Measurements from ENCODE around the gene NEGR1. TPM values are rescaled to one million over a fixed set of nuclear protein-coding genes. Genes with fewer than 3 reads are reported as not detected.

NEGR1 gene
- total RNA-seq, 4 donors from 2014 or later = 4.1 to 12.4 (median 10.2) TPM

- no peak for DNase-seq
- Histone ChIP-seq H3K27me3 (no peaks in the 10 kb centered on the region), H3K4me1 (no peaks in the 10 kb centered on the region), H3K36me3 (no peaks in the 10 kb centered on the region), H3K27ac (no peak overlapping the region), H3K9me3 (no peaks in the 10 kb centered on the region), H3K4me3 (replicated peaks in 1 of 3) (no peak overlapping the region)
- no peak for TF ChIP-seq POLR2A (IDR thresholded peaks at IDR 0.05)
- TF ChIP-seq, protein P1, sequence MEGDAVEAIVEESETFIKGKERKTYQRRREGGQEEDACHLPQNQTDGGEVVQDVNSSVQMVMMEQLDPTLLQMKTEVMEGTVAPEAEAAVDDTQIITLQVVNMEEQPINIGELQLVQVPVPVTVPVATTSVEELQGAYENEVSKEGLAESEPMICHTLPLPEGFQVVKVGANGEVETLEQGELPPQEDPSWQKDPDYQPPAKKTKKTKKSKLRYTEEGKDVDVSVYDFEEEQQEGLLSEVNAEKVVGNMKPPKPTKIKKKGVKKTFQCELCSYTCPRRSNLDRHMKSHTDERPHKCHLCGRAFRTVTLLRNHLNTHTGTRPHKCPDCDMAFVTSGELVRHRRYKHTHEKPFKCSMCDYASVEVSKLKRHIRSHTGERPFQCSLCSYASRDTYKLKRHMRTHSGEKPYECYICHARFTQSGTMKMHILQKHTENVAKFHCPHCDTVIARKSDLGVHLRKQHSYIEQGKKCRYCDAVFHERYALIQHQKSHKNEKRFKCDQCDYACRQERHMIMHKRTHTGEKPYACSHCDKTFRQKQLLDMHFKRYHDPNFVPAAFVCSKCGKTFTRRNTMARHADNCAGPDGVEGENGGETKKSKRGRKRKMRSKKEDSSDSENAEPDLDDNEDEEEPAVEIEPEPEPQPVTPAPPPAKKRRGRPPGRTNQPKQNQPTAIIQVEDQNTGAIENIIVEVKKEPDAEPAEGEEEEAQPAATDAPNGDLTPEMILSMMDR (IDR thresholded peaks at IDR 0.05) = no peak
- intact Hi-C loops (cut with DNase I) = no loop called here
- WGBS, 2 donors = 57 to 67% methylated on average over 2 of the region's 2 CpGs
Measured at GRCh38 chr1:71719330-71719729, 563.0 kb downstream of the NEGR1 start.

DNA sequence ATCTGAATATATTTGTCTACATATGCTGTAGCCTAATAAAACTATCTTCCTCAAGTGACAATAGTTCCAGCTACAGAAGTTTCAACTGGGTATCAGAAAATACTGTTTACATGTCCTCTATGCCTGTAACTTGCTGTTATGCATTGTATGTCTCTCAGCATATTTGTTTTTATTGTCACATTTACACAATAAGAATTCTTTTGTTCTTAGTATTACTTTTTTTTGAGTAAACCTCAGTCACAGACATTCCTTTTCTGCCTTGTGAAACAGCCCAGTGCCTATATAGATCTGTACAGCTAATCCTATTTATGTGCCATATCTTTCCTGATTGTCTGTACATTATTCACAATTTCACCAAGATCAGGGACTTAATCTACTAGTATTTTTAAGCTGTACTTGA, 565.2 kb downstream of the NEGR1 start:
- no peaks in the 10 kb centered on the region for H3K27me3 ChIP-seq
- H3K36me3 ChIP-seq = no peaks in the 10 kb centered on the region
- no peak for DNase-seq
- TF ChIP-seq, protein P1 (IDR thresholded peaks at IDR 0.05) = no peak
- no peak for TF ChIP-seq POLR2A (IDR thresholded peaks at IDR 0.05)
- intact Hi-C loops (cut with DNase I) = no loop called here
- H3K9me3 ChIP-seq = no peaks in the 10 kb centered on the region
- H3K4me1 ChIP-seq = no peaks in the 10 kb centered on the region
- no peak overlapping the region for H3K27ac ChIP-seq
- H3K4me3 ChIP-seq (replicated peaks in 1 of 3) = no peak overlapping the region

GRCh38 chr1:71711456-71711855, 570.9 kb downstream of the NEGR1 start:
- intact Hi-C loops (cut with DNase I) = no loop called here
- no peaks in the 10 kb centered on the region for H3K36me3 ChIP-seq
- H3K27me3 ChIP-seq = no peaks in the 10 kb centered on the region
- H3K27ac ChIP-seq = no peak overlapping the region
- no peak for DNase-seq
- H3K4me1 ChIP-seq = no peaks in the 10 kb centered on the region
- no peaks in the 10 kb centered on the region for H3K9me3 ChIP-seq
- no peak overlapping the region for H3K4me3 ChIP-seq (replicated peaks in 1 of 3)
- TF ChIP-seq, protein P1 (IDR thresholded peaks at IDR 0.05) = no peak
- no peak for TF ChIP-seq POLR2A (IDR thresholded peaks at IDR 0.05)

DNA sequence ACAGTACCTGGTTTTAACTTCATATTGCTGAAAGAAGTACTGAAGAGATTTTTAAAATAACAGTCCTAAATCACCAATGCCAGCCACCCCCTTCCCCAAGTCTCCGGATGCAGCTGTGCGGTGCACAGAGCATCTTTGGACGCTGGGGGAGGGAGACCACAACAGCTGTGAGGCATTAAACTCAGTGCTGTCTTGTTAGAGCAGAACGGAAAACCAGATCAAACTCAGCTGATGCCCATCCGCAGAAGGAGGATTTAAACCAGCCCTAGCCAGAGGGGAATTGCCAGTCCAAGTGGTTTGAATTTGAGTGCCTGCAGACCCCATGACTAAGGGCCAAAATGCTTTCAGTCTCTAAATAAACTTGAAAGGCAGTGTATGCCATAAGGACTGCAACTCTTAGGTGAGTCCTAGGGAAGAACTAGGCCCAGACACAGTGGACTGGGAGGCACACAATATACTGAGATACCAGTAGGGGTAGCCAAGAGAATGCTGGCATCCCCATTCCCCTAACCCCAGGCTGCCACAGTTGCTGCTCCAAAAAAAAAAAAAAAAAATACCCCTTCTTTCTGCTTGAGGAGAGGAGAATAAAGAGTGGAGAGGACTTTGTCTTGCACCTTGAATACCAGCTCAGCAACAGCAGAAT, 576.2 kb downstream of the NEGR1 start:
- intact Hi-C loops (cut with DNase I) = no loop called here
- WGBS, 2 donors = 90% methylated on average over 5 of the region's 5 CpGs
- H3K4me1 ChIP-seq = no peaks in the 10 kb centered on the region
- DNase-seq = no peak
- H3K27ac ChIP-seq = no peak overlapping the region
- TF ChIP-seq POLR2A (IDR thresholded peaks at IDR 0.05) = no peak
- no peaks in the 10 kb centered on the region for H3K9me3 ChIP-seq
- H3K27me3 ChIP-seq = no peaks in the 10 kb centered on the region
- no peaks in the 10 kb centered on the region for H3K36me3 ChIP-seq
- no peak overlapping the region for H3K4me3 ChIP-seq (replicated peaks in 1 of 3)

DNA sequence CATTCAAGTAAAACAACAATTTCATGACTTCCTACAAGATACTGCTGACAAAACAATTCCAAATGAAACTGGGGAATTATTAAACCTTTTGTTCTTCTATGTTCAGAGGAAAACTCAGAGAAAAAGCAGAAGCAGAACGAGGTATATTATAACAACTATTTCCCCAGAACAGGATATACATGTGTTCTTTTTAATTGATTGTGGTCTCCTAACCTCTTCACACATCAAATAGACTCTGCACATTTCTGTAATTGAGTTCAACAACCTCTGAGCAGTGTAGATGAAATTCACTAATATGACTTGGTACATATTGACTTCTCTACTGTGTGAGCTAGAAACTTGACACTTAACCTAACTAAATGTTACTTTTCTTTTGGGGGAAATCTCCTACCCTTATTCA, 584.2 kb downstream of the NEGR1 start:
- no peak for TF ChIP-seq POLR2A (IDR thresholded peaks at IDR 0.05)
- Histone ChIP-seq H3K9me3 (no peaks in the 10 kb centered on the region), H3K27me3 (no peaks in the 10 kb centered on the region), H3K27ac (no peak overlapping the region), H3K4me1 (no peaks in the 10 kb centered on the region), H3K4me3 (replicated peaks in 1 of 3) (no peak overlapping the region), H3K36me3 (no peaks in the 10 kb centered on the region)
- DNase-seq = no peak
- WGBS, 2 donors = 71% methylated on average over 1 of the region's 1 CpG
- intact Hi-C loops (cut with DNase I) = no loop called here

- Histone ChIP-seq H3K27me3 (no peaks in the 10 kb centered on the region), H3K27ac (no peak overlapping the region), H3K36me3 (no peaks in the 10 kb centered on the region), H3K9me3 (no peaks in the 10 kb centered on the region), H3K4me1 (no peaks in the 10 kb centered on the region), H3K4me3 (replicated peaks in 1 of 3) (no peak overlapping the region)
- intact Hi-C loops (cut with DNase I) = no loop called here
- TF ChIP-seq, protein P1 (IDR thresholded peaks at IDR 0.05) = no peak
- TF ChIP-seq POLR2A (IDR thresholded peaks at IDR 0.05) = no peak
- WGBS, 2 donors = 85 to 90% methylated on average over 1 of the region's 1 CpG
- DNase-seq = no peak
Measured at GRCh38 chr1:71695821-71696220, 586.5 kb downstream of the NEGR1 start.

All from thyroid gland (tissue), 4 donors.